ENCODE measurements around the gene NFIC. TPM values are rescaled to one million over a fixed set of nuclear protein-coding genes. Genes with fewer than 3 reads are reported as not detected.
"Not testable (repeated sequence)": the region's sequence is repeated elsewhere in the genome, so short reads cannot be mapped to it uniquely, and the experiment has no call there.

Gene NFIC
- total RNA-seq, 1 donor from 2014 or later = 1.2 TPM

GRCh38 chr19:3500429-3501101 is 134.2 kb downstream of the NFIC start, which contains the start of gene DOHH:
DOHH (minus strand) TSS chr19:3500674; CDS start chr19:3496814, 3,860 bp downstream.
- peak; percentile 88 to 91 for DNase-seq (ENCODE audit: low spot score in 2 of 2)
- FAIRE-seq = no peak

GRCh38 chr19:3501780-3502179 is 135.4 kb downstream of the NFIC start:
- no peak for FAIRE-seq

GRCh38 chr19:3503036-3503572 is 136.7 kb downstream of the NFIC start:
- FAIRE-seq (no peak), DNase-seq (ENCODE audit: low spot score in 2 of 2) (no peak)

More at GRCh38 chr19:3501780-3502179, 135.4 kb downstream of the NFIC start:
- DNase-seq (ENCODE audit: low spot score in 2 of 2) = no peak

GRCh38 chr19:3504735-3505134 is 138.4 kb downstream of the NFIC start:
- FAIRE-seq (no peak), DNase-seq (ENCODE audit: low spot score in 2 of 2) (no peak)

- DNase-seq (ENCODE audit: low spot score in 2 of 2) = peak; percentile 99 to 100
- FAIRE-seq = no peak
Observed at GRCh38 chr19:3505598-3506383, 139.4 kb downstream of the NFIC start, which contains the start of gene FZR1. FZR1 (plus strand) TSS chr19:3506311; CDS start chr19:3522990, 16,679 bp downstream.

- DNase-seq (ENCODE audit: low spot score in 2 of 2) (no peak), FAIRE-seq (no peak)
Observed at GRCh38 chr19:3506384-3507340, 140.3 kb downstream of the NFIC start.

DNA sequence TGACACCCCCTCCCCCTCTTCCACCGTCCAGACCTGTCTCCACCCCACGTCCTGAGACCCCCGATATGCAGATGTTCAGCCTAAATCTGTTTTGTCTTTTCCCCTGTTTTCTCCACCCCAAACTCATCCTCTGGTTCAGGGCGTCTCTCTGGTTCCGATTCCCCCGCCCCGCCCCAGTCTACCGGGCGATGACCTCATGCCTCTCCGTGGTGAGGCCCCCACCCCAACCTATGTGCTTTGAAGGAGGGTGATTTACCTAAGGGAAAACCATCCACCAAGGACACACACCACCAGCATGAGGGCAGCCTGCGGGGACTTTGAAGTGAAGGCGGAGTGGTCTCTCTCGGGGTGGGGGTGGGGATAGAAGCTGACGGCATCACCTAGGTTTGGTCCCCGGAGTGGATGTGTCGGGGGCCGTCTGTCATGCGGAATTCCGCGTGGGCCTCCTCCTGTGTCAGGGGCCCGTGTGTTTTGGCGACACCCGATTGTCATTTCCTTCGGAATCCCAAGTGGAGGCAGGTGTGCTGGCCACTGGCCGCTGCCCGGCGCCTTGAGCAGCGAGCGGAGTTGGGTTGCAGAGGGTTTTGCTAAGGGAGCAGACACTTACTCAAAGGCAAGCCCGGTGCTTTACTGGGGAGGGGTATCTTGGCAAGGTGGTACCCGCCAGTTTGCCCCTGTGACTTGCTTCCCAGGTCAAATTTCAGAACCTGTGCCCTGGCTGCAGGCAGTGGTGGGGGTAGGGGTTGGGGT is 141.2 kb downstream of the NFIC start:
- DNase-seq (ENCODE audit: low spot score in 2 of 2) (peak in 1 of 2 donors; percentile 65), FAIRE-seq (no peak)

DNA sequence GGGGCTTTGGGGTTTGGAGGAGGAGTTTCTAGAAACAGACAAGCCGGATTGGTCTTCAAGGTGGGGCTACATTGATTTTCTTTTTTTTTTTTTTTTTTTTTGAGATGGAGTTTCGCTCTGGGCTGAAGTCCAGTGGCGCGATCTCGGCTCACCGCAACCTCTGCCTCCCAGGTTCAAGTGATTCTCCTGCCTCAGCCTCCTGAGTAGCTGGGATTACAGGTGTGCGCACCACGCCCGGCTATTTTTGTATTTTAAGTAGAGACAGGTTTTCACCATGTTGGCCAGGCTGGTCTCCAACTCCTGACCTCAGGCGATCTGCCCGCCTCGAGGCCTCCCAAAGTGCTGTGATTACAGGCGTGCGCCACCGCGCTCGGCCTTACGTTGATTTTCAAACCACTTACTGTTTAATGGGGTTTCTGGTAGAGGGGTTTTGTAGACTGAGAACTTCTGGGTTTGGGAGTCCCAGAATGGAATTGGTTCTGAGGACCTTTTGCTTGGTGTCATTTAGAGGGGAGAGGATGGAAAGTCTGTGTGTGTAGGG is 141.8 kb downstream of the NFIC start:
- not testable (repeated sequence) for FAIRE-seq; DNase-seq (ENCODE audit: low spot score in 2 of 2)

GRCh38 chr19:3508771-3509535 is 142.6 kb downstream of the NFIC start:
- no peak for DNase-seq (ENCODE audit: low spot score in 2 of 2)
- no peak for FAIRE-seq

DNA sequence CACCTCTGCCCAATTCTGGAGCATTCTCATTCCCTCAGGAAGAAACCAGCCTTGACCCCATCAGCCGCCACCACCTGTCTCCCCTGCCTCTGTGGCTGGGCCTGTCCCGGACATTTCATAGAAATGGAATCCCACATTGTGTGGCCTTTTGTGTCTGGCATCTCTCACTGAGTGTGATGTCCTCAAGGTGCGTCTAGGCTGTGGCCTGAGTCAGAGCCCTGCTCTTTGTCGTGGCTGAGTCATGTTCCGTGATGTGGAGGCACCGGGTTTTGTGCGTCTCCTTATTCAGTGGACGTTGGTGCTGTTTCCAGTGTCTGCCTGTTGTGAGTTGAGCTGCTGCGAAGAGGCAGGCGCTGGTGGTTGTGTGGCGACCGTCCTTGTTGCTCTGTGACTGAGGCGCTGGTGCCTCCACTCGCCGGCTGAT is 143.2 kb downstream of the NFIC start:
- no peak for DNase-seq (ENCODE audit: low spot score in 2 of 2)
- FAIRE-seq = no peak

- DNase-seq (ENCODE audit: low spot score in 2 of 2) (no peak), FAIRE-seq (no peak)
Observed at GRCh38 chr19:3510727-3511126, 144.3 kb downstream of the NFIC start.

DNA sequence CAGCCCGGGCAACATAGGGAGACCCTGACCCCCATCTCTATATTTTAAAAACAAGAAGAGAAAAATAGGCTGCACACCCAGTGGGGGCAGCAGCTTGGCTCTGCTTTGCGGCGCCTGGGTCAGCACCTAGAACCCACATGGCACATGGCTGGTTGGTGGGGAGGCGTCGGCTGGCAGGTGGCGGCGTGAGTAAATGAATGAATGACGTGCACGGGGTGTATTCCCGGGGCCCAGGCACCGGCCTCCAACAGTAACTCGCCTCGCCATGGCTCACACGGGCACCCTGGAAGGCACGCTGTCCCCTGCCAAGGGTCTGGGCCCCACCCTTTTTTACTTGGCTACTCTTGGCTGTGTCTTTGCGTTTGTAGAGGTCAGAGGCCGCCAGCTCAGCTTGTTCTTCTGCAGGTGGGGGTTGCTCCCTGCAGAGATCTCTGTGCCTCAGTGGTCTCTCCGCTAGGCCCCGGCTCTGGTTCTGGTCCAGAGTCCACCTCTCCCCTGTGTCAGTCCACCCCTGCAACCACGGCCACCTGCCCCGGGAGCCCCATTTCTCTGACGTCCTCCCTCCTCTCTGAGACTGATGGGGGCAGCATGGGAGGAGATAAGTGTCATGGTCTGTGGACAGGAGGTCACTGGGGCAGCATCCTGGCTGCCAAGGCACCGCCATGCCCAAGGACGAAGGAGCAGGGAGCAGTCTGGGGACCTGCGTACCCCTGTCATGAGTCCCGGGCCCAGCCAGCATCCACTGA is 145.3 kb downstream of the NFIC start:
- DNase-seq (ENCODE audit: low spot score in 2 of 2) (no peak), FAIRE-seq (no peak)

GRCh38 chr19:3512562-3513228 is 146.3 kb downstream of the NFIC start:
- FAIRE-seq (no peak), DNase-seq (ENCODE audit: low spot score in 2 of 2) (no peak)

DNA sequence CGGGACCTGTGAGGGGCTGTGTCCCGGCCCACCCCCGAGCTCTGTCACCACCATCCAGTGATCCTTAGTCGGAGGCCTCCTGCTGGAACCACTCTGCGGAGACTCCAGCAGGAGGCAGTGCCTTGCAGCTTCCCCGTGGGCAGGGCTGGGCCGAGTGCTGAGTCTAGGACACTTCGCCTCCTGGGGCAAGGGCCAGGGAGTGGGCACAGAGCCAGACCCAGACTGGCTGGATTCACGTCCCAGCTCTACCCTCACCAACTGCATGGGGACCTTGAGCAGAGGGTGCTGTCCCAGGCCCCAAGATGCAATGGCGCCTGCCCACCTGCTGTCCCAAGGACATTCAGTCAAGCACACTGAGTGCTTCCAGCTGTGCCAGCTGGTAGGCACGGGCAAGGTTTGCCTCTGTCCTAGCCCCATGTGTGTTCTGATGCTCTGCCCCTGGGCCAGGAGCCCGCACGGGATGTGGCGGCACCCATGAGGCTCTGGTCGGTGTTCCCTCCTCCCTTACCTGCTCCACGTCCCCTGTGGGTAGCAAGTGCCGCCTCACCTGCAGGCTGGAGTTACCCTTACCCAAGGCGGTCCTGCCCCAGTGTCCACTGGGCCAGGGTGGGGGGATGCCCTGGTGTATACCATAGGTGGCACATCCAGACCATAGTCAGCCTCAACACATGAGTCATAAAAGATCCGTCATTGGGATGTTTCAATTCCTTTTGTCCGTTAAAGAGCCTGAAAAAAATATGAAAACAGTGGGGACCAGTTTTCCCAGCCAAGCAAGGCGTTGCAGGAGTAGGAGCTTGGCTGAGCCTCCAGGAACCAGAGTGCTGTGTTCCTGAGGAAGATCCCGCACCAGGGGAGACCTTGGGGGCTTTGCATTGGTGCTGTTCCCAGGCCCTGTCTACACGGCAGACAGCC is 147.1 kb downstream of the NFIC start:
- DNase-seq (ENCODE audit: low spot score in 2 of 2) = no peak
- FAIRE-seq = no peak

DNA sequence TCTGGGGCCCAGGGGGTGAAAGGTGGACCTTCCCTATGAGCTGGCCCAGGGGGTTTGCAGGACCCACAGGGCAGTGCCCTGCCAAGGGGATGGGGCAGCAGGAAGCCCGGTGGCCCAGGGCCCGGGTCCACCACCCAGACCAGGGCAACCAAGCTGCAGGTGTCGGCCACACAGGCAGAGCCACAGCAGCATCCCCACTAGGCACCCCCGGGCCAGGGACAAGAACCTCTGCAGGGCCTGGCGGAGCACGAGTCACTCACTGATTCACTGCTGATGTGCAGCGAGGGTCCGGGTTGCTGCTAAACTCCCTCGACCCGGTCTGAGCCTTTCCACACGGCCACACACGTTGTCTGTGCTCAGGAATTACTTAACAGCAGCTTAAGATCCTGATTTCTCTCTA is 148.5 kb downstream of the NFIC start:
- FAIRE-seq (no peak), DNase-seq (ENCODE audit: low spot score in 2 of 2) (no peak)

DNA sequence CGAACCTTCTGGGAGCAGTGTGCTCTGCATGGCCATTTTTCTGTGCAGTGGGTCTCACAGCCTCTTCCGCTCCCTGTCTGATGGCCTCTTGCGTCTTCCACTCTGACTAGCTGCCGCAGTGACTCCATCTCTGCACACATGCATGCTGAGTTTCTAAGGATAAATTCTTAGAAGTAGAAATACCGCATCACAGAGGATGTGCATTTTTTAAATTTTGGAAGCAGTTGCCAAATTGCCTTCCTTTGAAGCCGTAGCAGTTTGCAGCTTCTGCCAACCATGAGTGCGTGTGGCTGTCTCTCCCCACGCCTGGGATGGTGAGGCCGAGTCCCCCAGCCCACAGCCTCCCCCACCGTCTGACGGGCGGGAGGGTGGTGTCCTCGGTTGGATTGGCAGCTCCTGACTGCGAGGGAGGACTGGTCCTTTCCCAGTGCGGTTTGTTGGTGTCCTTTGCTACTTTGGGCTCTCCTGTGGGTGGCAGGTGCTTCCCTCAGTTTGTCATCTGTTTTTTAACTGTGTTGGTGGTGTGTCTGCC is 149.6 kb downstream of the NFIC start:
- DNase-seq (ENCODE audit: low spot score in 2 of 2) (no peak), FAIRE-seq (no peak)

All from frontal cortex (tissue), 4 donors.